CD1c-positive myeloid dendritic cell (primary cell): ENCODE measurements around the gene ZNF483.
"Not testable (repeated sequence)": the region's sequence is repeated elsewhere in the genome, so short reads cannot be mapped to it uniquely, and the experiment has no call there.

Source experiments
- DNase-seq: peaks from one replicate; pipeline ENCODE4 v3.0.0-alpha.2; 2016; ENCODE audit errors: extremely low spot score

Gene ZNF483

DNA sequence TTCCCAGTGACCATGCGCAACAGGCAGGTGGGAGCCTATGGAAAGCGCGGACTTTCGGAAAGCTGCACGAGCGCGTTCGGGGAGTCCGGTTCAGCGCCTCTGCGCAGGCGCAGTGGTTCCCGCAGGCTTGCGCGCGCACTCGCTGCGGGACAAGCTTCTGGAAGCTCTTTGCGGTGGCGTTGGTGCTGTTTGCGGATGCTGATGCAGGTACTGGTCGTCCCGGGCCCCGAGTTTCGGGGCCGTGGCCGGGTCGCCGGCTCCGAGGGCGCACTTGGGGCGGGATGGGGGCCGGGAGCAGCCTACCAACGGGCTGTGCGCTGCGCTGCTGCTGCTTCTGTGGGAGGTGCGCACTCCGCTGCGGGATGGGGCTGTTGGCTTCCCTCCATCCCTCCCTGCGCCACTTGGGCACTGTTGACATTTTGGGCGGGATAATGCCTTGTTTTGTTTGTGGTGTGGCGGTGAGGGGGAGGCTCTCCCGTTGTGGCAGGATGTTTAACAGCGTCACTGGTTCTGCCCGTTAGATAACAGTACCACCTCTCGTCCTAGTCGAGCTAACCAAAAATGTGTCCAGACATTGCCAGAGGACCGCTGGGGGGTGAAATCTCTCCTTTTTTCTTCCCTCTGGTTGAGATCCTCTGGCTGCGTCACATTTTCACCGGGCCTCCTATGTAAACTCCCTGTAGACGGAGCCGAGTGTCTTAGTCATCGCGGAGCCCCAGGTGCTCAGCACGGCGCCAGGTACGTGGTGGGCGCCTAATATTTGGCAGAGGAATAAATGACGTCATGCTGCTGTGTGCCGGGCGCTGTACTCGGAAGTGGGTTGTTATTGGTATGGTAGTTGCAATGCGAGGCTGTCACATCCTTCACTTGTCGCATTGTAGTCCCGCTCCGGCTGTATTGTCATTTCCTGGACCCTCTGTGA, at the start of gene ZNF483:
Gene ZNF483, plus strand, starts transcription at position 124 of the 922 bp plus-strand sequence. CDS start 2,217 bp downstream, outside the sequence.
- peak; percentile 50 for DNase-seq

DNA sequence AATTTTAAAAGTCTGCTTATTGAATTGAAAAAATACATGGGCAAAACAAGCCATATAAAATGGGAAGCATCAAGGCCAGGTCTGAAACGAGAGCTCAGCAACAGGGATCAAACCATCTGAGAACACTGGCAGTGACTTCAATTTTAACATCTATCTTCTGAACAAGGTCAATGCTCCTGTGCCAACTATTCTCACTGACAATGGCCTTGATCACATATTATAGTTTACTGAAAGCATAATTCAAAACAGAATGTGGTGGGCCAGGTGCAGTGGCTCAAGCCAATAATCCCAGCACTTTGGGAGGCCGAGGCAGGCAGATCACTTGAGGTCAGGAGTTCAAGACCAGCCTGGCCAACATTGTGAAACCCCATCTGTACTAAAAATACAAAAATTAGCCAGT, 49.8 kb upstream of the ZNF483 start:
- no peak for DNase-seq

- DNase-seq = no peak
These were observed 47.3 kb upstream of the ZNF483 start for GRCh38 chr9:111477677-111478076.

- no peak for DNase-seq
These were observed 42.9 kb upstream of the ZNF483 start for GRCh38 chr9:111481885-111482636.

- peak; percentile 66 for DNase-seq
These were observed 42.1 kb upstream of the ZNF483 start for GRCh38 chr9:111482694-111483438.

DNA sequence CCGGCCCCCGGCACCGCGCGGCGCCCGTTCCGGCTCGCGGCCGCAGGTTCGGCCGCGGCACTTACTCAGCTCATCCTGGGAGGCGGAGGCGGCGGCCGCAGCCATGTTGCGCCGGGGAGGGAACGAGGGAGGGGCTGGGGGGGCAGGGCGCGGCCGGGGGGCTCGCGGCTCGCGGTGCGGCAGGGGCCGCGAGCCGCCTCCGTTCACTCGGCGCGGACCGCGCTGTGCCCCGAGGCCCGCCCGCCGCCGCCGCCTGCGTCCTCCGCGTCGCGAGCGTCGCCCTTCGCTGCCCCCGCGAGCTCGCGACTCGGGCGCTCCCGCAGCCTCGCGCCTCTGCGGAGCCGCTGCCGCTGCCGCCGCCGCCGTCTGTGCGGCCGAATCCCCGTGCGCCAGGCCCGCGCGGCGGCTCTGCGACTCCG, 41.5 kb upstream of the ZNF483 start:
- DNase-seq = no peak

DNA sequence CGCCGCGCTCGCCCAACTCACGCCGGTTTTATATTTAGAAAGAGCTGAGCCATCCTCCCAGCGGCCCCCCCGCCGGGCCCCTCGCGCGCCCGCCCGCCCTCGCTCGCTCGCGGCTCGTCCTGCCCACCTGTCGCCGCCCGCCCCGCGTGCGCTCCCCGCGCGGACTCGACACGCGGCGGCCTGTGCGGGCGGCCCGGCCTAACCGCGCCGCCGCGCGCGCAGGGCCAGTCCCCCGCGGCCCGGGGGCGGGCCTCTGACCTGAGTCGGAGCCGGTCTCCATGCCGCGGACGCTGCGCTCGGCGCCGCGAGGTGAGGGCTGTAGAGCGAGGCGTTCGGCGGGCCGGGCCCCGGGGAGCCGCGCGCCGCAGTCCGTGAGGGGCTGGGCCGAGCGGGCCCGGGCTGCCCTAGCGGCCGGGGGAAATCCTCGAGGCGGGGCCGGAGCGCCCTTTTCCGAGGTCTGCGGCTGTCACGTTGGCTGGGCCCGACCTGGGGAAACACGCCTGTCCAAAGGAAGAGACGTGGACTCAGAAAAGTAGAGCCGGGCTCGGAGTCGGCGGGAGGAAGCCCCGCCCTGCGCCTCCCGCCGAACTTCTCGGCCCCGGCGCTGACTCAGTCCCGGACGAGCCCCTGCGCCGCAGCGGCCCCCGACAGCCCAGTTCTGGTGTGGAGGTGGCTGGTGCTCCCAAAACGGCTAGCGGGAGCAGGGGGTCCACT, 41.0 kb upstream of the ZNF483 start, which contains the start of gene ECPAS:
Gene ECPAS, minus strand, starts transcription at position 526 of the 714 bp plus-strand sequence. CDS start 11,465 bp downstream, outside the sequence.
- peak; percentile 83 for DNase-seq

GRCh38 chr9:111484572-111484894, 40.4 kb upstream of the ZNF483 start:
- no peak for DNase-seq

DNA sequence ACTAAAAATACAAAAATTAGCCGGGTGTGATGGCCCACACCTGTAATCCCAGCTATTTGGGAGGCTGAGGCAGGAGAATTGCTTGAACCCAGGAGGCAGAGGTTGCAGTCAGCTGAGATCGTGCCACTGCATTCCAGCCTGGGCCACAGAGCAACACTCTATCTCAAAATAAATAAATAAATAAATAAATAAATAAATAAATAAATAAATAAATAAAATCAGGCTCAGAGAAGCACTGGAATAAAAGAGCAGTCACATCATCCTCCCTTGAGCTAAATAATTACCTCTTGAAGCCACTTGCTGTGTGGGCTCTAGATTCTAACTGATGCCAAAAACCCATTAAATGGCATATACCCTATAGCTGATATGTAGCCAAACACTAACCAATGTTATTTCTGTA, 27.8 kb upstream of the ZNF483 start:
- DNase-seq = not testable (repeated sequence)

DNA sequence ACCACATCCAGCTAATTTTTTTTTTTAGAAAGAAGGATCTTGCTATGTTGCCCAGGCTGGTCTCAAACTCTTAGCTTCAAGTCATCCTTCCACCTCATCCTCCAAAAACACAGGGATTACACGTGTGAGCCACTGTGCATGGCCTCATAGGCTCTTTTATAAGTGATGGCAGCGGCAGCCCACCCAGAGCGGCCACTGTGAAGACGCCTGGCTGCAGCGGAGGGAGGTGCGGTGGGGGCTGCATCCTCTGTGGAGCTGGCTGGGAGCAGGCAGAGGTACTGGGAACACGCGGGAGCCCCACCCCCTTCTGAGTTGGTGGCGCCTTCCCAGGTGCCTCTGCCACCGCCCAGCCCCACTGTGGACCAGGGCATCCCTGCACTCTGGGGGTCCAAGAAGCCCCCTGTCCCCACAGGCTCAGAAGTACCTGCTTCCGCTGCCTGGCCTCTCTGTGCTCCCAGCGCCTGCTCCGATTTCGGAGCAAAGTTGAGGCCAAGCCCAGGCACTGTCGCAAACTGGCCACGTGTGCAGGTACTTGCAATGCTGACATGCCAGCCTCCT, 23.9 kb upstream of the ZNF483 start:
- DNase-seq = no peak

DNA sequence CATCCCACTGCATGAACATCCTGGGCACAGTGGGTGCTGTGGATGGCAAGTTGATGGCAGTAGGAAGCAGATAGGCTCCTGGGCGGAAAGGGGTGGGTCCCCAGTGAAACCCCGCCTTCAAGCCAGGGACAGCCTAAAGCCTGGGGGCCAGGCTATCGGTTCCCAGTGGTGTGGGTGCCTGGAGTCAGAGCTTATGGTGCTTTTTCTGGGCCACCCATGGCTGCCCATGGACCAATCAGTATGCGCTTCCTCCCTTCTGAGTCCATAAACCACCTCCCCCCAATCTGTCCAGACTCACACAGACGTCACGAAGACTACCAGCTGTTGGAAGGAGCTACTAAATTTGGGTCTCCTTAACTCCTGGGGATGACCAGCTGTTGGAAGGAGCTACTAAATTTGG, 23.3 kb upstream of the ZNF483 start:
- DNase-seq = no peak

GRCh38 chr9:111502506-111502905, 22.5 kb upstream of the ZNF483 start:
- no peak for DNase-seq

DNA sequence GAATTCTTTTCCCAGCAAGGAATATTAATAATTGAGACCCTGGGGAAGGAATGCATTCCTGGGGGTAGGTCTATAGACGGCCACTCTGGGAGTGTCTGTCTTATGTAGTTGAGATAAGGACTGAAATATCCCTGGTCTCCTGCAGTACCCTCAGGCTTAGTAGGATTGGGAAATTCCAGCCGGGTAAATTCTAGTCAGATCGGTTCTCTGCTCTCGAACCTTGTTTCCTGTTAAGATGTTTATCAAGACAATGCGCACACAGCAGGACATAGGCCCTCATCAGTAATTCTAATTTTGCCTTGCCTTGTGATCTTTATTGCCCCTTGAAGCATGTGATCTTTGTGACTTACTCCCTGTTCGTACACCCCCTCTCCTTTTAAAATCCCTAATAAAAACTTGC, 13.4 kb upstream of the ZNF483 start:
- DNase-seq = not testable (repeated sequence)

DNA sequence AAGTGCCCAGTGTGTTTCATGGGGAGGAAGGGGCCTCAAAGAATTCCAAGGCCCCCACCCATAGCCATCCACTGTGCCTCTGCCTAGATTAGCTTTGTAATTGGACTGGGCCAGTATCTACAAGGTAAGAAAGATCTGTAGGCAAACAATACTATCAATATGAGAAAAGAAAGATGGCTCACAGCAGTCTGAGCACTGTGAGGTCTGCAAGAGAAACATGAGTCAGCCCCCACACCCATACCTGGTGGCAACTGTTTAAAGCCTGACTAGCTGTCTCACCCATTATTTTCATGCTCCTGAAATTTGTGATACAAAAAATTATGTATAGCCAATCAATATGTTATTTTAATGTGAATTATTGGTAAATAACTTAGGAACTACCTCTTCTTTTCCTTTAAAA, 10.0 kb upstream of the ZNF483 start:
- DNase-seq = no peak

DNA sequence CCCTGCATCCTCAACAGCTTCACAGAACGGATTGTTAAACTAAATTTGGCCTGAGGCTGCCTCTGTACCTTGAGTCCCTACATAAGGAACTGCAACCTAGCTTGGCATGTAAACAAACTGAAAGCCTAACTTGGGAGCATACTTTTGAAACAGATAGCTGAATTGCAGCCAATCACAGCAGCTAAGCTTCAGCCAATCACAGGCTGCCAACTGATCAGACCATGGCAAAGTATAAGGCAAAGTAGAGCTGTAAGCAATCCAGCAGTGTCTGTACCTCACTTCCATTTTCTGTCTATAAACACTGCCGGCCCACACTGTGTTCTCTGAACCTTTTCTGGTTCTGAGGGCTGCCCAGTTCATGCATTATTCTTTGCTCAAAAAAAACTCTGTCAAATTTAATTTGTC, 8.9 kb upstream of the ZNF483 start:
- DNase-seq = no peak

- DNase-seq = no peak
These were observed 286 bp upstream of the ZNF483 start for GRCh38 chr9:111524731-111525055.

DNA sequence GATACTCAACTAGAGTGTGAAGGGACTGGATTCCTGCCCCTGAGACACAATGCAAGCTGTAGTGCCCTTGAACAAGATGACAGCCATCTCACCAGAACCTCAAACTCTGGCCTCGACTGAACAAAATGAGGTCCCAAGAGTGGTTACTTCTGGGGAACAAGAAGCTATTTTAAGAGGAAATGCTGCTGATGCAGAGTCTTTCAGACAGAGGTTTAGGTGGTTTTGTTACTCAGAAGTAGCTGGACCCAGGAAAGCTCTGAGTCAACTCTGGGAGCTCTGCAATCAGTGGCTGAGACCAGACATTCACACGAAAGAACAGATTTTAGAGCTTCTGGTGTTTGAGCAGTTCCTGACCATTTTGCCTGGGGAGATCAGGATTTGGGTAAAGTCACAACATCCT, 2.4 kb downstream of the ZNF483 start:
- no peak for DNase-seq

GRCh38 chr9:111529787-111530186, 4.8 kb downstream of the ZNF483 start:
- no peak for DNase-seq

DNA sequence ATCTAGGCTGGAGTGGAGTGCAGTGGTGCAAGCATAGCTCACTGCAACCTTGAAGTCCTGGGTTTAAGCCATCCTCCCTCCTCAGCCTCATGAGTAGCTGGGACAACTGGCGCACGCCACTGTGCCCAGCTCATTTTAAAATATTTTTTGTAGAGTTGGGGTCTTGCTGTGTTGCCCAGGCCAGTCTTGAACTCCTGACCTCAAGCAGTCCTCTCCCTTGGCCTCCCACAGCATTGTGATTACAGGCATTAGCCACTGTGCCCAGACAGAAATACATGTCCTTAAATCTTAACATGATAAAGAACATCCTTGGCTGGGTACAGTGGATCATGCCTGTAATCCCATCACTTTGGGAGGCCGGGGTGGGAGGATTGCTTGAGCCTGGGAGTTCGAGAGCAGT, 6.7 kb downstream of the ZNF483 start:
- DNase-seq = no peak

- DNase-seq = no peak
These were observed 8.3 kb downstream of the ZNF483 start for GRCh38 chr9:111533099-111533790.
